CD4-positive, alpha-beta T cell treated with Interleukin-6 at 100 ng/mL for 8 hours (primary cell): ENCODE data around the gene ANXA5.

Source experiments
- DNase-seq: peaks from one replicate; pipeline ENCODE4 v3.0.0-alpha.2; 2020; ENCODE audit warnings: mixed read lengths, low spot score

ANXA5 gene

GRCh38 chr4:121712001-121712651 lies 15.3 kb upstream of the ANXA5 start:
- no peak for DNase-seq

- DNase-seq, result no peak
Observed at GRCh38 chr4:121711263-121712000, 14.7 kb upstream of the ANXA5 start.

- DNase-seq, result no peak
Observed at GRCh38 chr4:121709766-121710405, 13.1 kb upstream of the ANXA5 start.

GRCh38 chr4:121707344-121707743 lies 10.6 kb upstream of the ANXA5 start:
- no peak for DNase-seq

- DNase-seq, result peak; percentile 16
Observed at GRCh38 chr4:121706595-121707021, 9.8 kb upstream of the ANXA5 start.

GRCh38 chr4:121705521-121705920 lies 8.7 kb upstream of the ANXA5 start:
- no peak for DNase-seq

GRCh38 chr4:121702136-121702535 lies 5.4 kb upstream of the ANXA5 start:
- DNase-seq, result no peak

- no peak for DNase-seq
Observed at GRCh38 chr4:121701263-121701662, 4.5 kb upstream of the ANXA5 start.

- DNase-seq, result no peak
Observed at GRCh38 chr4:121698236-121698671, 1.5 kb upstream of the ANXA5 start.

- no peak for DNase-seq
Observed at GRCh38 chr4:121697564-121697963, 784 bp upstream of the ANXA5 start.

- DNase-seq, result peak; percentile 51
Observed at GRCh38 chr4:121696170-121696580, 605 bp downstream of the ANXA5 start.

GRCh38 chr4:121693886-121694285 lies 2.9 kb downstream of the ANXA5 start:
- DNase-seq, result no peak

- DNase-seq, result no peak
Observed at GRCh38 chr4:121693450-121693849, 3.3 kb downstream of the ANXA5 start.

GRCh38 chr4:121692261-121692660 lies 4.5 kb downstream of the ANXA5 start:
- DNase-seq, result no peak

- no peak for DNase-seq
Observed at GRCh38 chr4:121690001-121690400, 6.8 kb downstream of the ANXA5 start.

GRCh38 chr4:121688701-121689100 lies 8.1 kb downstream of the ANXA5 start:
- no peak for DNase-seq

GRCh38 chr4:121688261-121688660 lies 8.5 kb downstream of the ANXA5 start:
- no peak for DNase-seq

- DNase-seq, result no peak
Observed at GRCh38 chr4:121686255-121686654, 10.5 kb downstream of the ANXA5 start.

GRCh38 chr4:121685257-121685656 lies 11.5 kb downstream of the ANXA5 start:
- no peak for DNase-seq

- DNase-seq, result no peak
Observed at GRCh38 chr4:121684561-121684960, 12.2 kb downstream of the ANXA5 start.

- no peak for DNase-seq
Observed at GRCh38 chr4:121684016-121684415, 12.8 kb downstream of the ANXA5 start.

- DNase-seq, result no peak
Observed at GRCh38 chr4:121680571-121680970, 16.2 kb downstream of the ANXA5 start.

- no peak for DNase-seq
Observed at GRCh38 chr4:121679951-121680350, 16.8 kb downstream of the ANXA5 start.
